Ovary (tissue), 3 donors: Measurements from ENCODE around the gene REV3L.

Experiments
- EP300 ChIP-seq: sonication (generic); formaldehyde crosslinking; IDR thresholded peaks from one replicate; pipeline ENCODE4 v1.6.1; 2017; ENCODE audit warnings: antibody characterized with exemption
- POLR2A ChIP-seq: fragments of 450-650 bp; IDR thresholded peaks from one replicate; pipeline ENCODE4 v1.6.1; 2017; ENCODE audit warnings: antibody characterized with exemption, mild to moderate bottlenecking, moderate library complexity
- TF ChIP-seq, protein P1 (sequence below), 3 donors: fragments of 450-650 bp in 2 of 3; fragments of 200-600 bp in 1 of 3; IDR thresholded peaks; one replicate each; pipeline versions ENCODE4 v1.5.1 to v1.8.0; 2016 to 2022; ENCODE audit warnings: antibody characterized with exemption in 3 of 3, mild to moderate bottlenecking in 1 of 3
- donor health status: DM: no; HTN: no; CAD: no.

DNA sequence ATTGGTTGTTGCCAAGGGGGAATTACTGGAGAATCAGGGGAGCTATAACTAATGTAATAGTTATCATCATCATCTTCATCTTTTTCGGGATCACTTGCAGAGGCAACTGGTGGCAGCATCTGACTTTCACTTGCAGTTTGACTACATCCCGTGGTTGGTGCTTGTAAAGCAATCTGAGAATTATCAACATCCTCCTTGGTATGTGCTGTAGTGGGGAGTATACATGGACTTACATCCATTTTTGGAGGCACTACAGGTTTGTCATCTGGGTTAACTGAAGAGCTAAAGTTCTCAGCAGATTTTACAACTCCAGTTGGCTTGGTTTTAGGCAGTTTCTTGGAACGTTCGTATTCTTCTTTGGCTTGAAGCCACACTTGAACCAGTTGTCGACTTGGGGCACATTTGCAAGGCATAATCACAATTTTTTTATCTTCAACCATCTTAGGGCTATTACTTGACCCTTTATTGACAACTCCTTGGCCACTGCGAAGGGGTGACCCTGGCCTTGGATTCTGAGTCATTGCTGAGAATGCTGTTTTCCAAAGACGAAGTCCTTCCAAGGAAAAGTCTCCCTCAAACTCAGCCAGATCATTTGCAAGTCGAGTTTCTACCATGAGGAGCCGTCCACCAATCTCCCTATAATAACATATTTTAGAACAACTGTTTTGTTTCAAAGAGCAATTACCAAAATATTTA, 115.5 kb downstream of the REV3L start:
- TF ChIP-seq, protein P1, sequence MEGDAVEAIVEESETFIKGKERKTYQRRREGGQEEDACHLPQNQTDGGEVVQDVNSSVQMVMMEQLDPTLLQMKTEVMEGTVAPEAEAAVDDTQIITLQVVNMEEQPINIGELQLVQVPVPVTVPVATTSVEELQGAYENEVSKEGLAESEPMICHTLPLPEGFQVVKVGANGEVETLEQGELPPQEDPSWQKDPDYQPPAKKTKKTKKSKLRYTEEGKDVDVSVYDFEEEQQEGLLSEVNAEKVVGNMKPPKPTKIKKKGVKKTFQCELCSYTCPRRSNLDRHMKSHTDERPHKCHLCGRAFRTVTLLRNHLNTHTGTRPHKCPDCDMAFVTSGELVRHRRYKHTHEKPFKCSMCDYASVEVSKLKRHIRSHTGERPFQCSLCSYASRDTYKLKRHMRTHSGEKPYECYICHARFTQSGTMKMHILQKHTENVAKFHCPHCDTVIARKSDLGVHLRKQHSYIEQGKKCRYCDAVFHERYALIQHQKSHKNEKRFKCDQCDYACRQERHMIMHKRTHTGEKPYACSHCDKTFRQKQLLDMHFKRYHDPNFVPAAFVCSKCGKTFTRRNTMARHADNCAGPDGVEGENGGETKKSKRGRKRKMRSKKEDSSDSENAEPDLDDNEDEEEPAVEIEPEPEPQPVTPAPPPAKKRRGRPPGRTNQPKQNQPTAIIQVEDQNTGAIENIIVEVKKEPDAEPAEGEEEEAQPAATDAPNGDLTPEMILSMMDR (IDR thresholded peaks at IDR 0.05): no peak
- TF ChIP-seq POLR2A (no peak), EP300 (no peak)
